KMS-11 (cell line): Measurements from ENCODE around the gene TFAP2E.

Source experiments
- H2AFZ ChIP-seq: fragments of 200-600 bp; sonication (generic); 2 replicates; pipeline ENCODE4 v1.6.1; 2016; ENCODE audit warnings: antibody characterized with exemption, mixed run types, low read depth
- H3K27ac ChIP-seq: fragments of 200-600 bp; sonication (generic); 2 replicates; pipeline ENCODE4 v1.6.1; 2016; ENCODE audit warnings: mild to moderate bottlenecking, mixed run types
- H3K27me3 ChIP-seq: fragments of 200-600 bp; sonication (generic); 2 replicates; pipeline ENCODE4 v1.6.1; 2017; ENCODE audit warnings: mild to moderate bottlenecking, low read depth, mixed run types, moderate library complexity; ENCODE audit not compliant: insufficient read depth
- H3K36me3 ChIP-seq: fragments of 200-600 bp; sonication (generic); 2 replicates; pipeline ENCODE4 v1.6.1; 2017; ENCODE audit warnings: mild to moderate bottlenecking, mixed run types; ENCODE audit not compliant: insufficient read depth
- H3K4me1 ChIP-seq: fragments of 200-600 bp; sonication (generic); 2 replicates; pipeline ENCODE4 v1.6.1; 2016; ENCODE audit warnings: mild to moderate bottlenecking, low read depth, mixed run types; ENCODE audit not compliant: poor library complexity, severe bottlenecking
- H3K4me2 ChIP-seq: fragments of 200-600 bp; sonication (generic); 2 replicates; pipeline ENCODE4 v1.7.0; 2016; ENCODE audit warnings: mild to moderate bottlenecking, mixed run types
- H3K4me3 ChIP-seq: fragments of 200-600 bp; sonication (generic); IDR thresholded peaks from 2 replicates; pipeline ENCODE4 v1.6.1; 2017; ENCODE audit warnings: low read depth, low read length, mixed read lengths; ENCODE audit not compliant: insufficient read depth
- H3K79me2 ChIP-seq: fragments of 200-600 bp; sonication (generic); 2 replicates; pipeline ENCODE4 v1.6.1; 2016; ENCODE audit warnings: low read depth, mixed run types; ENCODE audit not compliant: insufficient read depth
- H3K9ac ChIP-seq: fragments of 200-600 bp; sonication (generic); 2 replicates; pipeline ENCODE4 v1.6.1; 2016; ENCODE audit warnings: mild to moderate bottlenecking, mixed run types
- H4K20me1 ChIP-seq: fragments of 200-600 bp; sonication (generic); 2 replicates; pipeline ENCODE4 v1.6.1; 2016; ENCODE audit warnings: mild to moderate bottlenecking, mixed run types; ENCODE audit not compliant: insufficient read depth
- TF ChIP-seq, protein P1 (sequence below): fragments of 200-600 bp; sonication (generic); conservative IDR thresholded peaks from 2 replicates; pipeline ENCODE4 v1.6.1; 2017; ENCODE audit warnings: low read depth, mild to moderate bottlenecking, antibody characterized with exemption, low read length, moderate library complexity, mixed read lengths

The TFAP2E gene

GRCh38 chr1:35571263-35571662, 1.9 kb upstream of the TFAP2E start:
- Histone ChIP-seq H2AFZ (no peak overlapping the region), H3K27ac (no peak overlapping the region), H3K4me2 (no peak overlapping the region), H3K4me1 (no peaks in the 10 kb centered on the region), H3K4me3 (no peak overlapping the region), H3K27me3 (no peaks in the 10 kb centered on the region), H3K9ac (no peak overlapping the region), H4K20me1 (no peaks in the 10 kb centered on the region), H3K79me2 (no peaks in the 10 kb centered on the region), H3K36me3 (no peaks in the 10 kb centered on the region)
- TF ChIP-seq, protein P1, sequence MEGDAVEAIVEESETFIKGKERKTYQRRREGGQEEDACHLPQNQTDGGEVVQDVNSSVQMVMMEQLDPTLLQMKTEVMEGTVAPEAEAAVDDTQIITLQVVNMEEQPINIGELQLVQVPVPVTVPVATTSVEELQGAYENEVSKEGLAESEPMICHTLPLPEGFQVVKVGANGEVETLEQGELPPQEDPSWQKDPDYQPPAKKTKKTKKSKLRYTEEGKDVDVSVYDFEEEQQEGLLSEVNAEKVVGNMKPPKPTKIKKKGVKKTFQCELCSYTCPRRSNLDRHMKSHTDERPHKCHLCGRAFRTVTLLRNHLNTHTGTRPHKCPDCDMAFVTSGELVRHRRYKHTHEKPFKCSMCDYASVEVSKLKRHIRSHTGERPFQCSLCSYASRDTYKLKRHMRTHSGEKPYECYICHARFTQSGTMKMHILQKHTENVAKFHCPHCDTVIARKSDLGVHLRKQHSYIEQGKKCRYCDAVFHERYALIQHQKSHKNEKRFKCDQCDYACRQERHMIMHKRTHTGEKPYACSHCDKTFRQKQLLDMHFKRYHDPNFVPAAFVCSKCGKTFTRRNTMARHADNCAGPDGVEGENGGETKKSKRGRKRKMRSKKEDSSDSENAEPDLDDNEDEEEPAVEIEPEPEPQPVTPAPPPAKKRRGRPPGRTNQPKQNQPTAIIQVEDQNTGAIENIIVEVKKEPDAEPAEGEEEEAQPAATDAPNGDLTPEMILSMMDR: no peak

DNA sequence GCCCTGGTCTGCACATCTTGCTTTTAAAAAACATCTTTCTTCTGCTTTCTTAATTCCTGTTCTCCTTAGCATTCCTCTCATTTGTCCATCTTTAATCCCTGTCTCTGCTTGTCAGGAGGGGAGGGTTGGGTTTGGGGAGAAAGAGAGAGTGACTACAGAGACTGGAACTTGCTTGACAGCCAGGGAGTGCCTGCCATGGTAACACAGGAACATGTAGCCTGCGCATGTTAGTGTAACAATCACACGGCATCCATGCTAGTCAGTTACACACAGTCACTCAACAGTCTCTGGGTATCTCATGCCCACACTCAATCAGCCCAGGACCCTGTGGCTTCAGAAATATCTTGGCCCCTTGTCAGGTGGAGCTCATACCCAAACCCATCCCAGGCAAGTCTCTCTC, 818 bp upstream of the TFAP2E start:
- Histone ChIP-seq H3K9ac (no peak overlapping the region), H3K36me3 (no peaks in the 10 kb centered on the region), H3K4me2 (no peak overlapping the region), H4K20me1 (no peaks in the 10 kb centered on the region), H3K27me3 (no peaks in the 10 kb centered on the region), H3K4me1 (no peaks in the 10 kb centered on the region), H3K79me2 (no peaks in the 10 kb centered on the region), H2AFZ (no peak overlapping the region), H3K27ac (no peak overlapping the region), H3K4me3 (no peak overlapping the region)
- TF ChIP-seq, protein P1: no peak

DNA sequence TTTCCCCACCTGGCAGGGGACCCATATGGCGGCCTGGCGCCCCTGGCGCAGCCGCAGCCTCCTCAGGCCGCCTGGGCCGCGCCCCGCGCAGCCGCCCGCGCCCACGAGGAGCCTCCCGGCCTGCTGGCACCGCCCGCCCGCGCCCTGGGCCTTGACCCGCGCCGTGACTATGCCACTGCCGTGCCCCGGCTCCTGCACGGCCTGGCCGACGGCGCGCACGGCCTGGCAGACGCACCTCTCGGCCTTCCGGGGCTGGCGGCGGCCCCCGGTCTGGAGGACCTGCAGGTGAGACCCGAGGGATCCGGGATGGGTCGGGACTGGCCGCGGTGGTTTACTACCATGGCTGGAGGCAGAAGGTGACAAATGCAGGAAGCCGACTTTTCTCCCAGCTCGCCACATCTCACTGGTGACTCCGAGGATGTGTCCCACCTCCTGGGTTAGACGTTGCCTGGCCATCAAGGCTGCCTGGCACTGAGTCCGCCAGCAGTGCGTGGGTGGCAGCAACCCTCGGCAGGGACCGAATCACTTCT, 1.1 kb downstream of the TFAP2E start:
- Histone ChIP-seq H2AFZ (no peak overlapping the region), H4K20me1 (no peaks in the 10 kb centered on the region), H3K4me3 (no peak overlapping the region), H3K36me3 (no peaks in the 10 kb centered on the region), H3K27ac (no peak overlapping the region), H3K4me1 (no peaks in the 10 kb centered on the region), H3K27me3 (no peaks in the 10 kb centered on the region), H3K9ac (no peak overlapping the region), H3K4me2 (no peak overlapping the region), H3K79me2 (no peaks in the 10 kb centered on the region)
- TF ChIP-seq, protein P1: no peak

GRCh38 chr1:35574655-35575415, 1.7 kb downstream of the TFAP2E start:
- no peaks in the 10 kb centered on the region for H3K36me3 ChIP-seq
- no peak overlapping the region for H2AFZ ChIP-seq
- TF ChIP-seq, protein P1: no peak
- H3K4me2 ChIP-seq: no peak overlapping the region
- no peak overlapping the region for H3K27ac ChIP-seq
- H3K4me1 ChIP-seq: no peaks in the 10 kb centered on the region
- H3K27me3 ChIP-seq: no peaks in the 10 kb centered on the region
- H3K4me3 ChIP-seq: no peak overlapping the region
- no peaks in the 10 kb centered on the region for H4K20me1 ChIP-seq
- H3K9ac ChIP-seq: no peak overlapping the region
- no peaks in the 10 kb centered on the region for H3K79me2 ChIP-seq
